ENCODE results near the gene JPT2. TPM values are rescaled to one million over a fixed set of nuclear protein-coding genes. Genes with fewer than 3 reads are reported as not detected.

The JPT2 gene
- total and polyA plus RNA-seq, 8 donors, result 64.8 to 79.5 (median 72.3) TPM

GRCh38 chr16:1708768-1709180 is 30.7 kb downstream of the JPT2 start:
- Histone ChIP-seq H3K4me1 (peaks cover 15 to 52% of the 10 kb centered on the region in 2 donors), H3K27ac (no peak overlapping the region), H3K9me3 (no peaks in the 10 kb centered on the region), H3K36me3 (peaks cover 0 to 11% of the 10 kb centered on the region in 2 donors), H3K27me3 (no peaks in the 10 kb centered on the region), H3K4me3 (no peak overlapping the region)
- no peak for DNase-seq
- ATAC-seq, result no peak
- intact Hi-C loops (cut with DNase I), result no loop called here
- no peak for TF ChIP-seq CTCF (IDR thresholded peaks at IDR 0.05)

GRCh38 chr16:1709356-1709755 is 31.3 kb downstream of the JPT2 start:
- H3K4me1 ChIP-seq, result peaks cover 15 to 52% of the 10 kb centered on the region in 2 donors
- no peak for TF ChIP-seq CTCF (IDR thresholded peaks at IDR 0.05)
- DNase-seq (no peak), ATAC-seq (no peak)
- no peak overlapping the region for H3K4me3 ChIP-seq
- H3K27me3 ChIP-seq, result no peaks in the 10 kb centered on the region
- no peaks in the 10 kb centered on the region for H3K9me3 ChIP-seq
- intact Hi-C loops (cut with DNase I), result no loop called here
- peaks cover 0 to 11% of the 10 kb centered on the region in 2 donors for H3K36me3 ChIP-seq
- H3K27ac ChIP-seq, result no peak overlapping the region

- Histone ChIP-seq H3K27ac (no peak overlapping the region), H3K27me3 (no peaks in the 10 kb centered on the region), H3K36me3 (peaks cover 0 to 19% of the 10 kb centered on the region in 2 donors), H3K9me3 (no peaks in the 10 kb centered on the region), H3K4me1 (peaks cover 15 to 44% of the 10 kb centered on the region in 2 donors), H3K4me3 (no peak overlapping the region)
- DNase-seq (peak in 1 of 4 donors; percentile 51), ATAC-seq (no peak)
- no peak for TF ChIP-seq CTCF (IDR thresholded peaks at IDR 0.05)
- intact Hi-C loops (cut with DNase I), result no loop called here
Observed at GRCh38 chr16:1710811-1711507, 32.9 kb downstream of the JPT2 start.

GRCh38 chr16:1712791-1713261 is 34.7 kb downstream of the JPT2 start:
- no peak overlapping the region for H3K27ac ChIP-seq
- peaks cover 0 to 21% of the 10 kb centered on the region in 2 donors for H3K36me3 ChIP-seq
- H3K27me3 ChIP-seq, result no peaks in the 10 kb centered on the region
- TF ChIP-seq CTCF (IDR thresholded peaks at IDR 0.05), result no peak
- ATAC-seq (no peak), DNase-seq (no peak)
- intact Hi-C loops (cut with DNase I), result no loop called here
- H3K9me3 ChIP-seq, result no peaks in the 10 kb centered on the region
- H3K4me1 ChIP-seq, result peaks cover 8 to 34% of the 10 kb centered on the region in 2 donors
- no peak overlapping the region for H3K4me3 ChIP-seq

- no peak for TF ChIP-seq CTCF (IDR thresholded peaks at IDR 0.05)
- H3K27me3 ChIP-seq, result no peaks in the 10 kb centered on the region
- H3K9me3 ChIP-seq, result no peaks in the 10 kb centered on the region
- intact Hi-C loops (cut with DNase I), result no loop called here
- H3K4me1 ChIP-seq, result peaks cover 3 to 29% of the 10 kb centered on the region in 2 donors
- DNase-seq (no peak), ATAC-seq (no peak)
- H3K36me3 ChIP-seq, result peaks cover 0 to 20% of the 10 kb centered on the region in 2 donors
- no peak overlapping the region for H3K27ac ChIP-seq
- no peak overlapping the region for H3K4me3 ChIP-seq
Observed at GRCh38 chr16:1713331-1713730, 35.3 kb downstream of the JPT2 start.

Measured in left lung (tissue), 10 donors.